Embryonic facial prominence (tissue), 1 donor: ENCODE results near the gene TRIM41.

Experiments
- DNase-seq: peaks from one replicate; pipeline ENCODE4 v3.0.0-alpha.2; 2016; ENCODE audit errors: extremely low spot score

The TRIM41 gene

GRCh38 chr5:181231432-181231831 is 8.4 kb downstream of the TRIM41 start:
- DNase-seq: no peak

- DNase-seq: no peak
Observed at GRCh38 chr5:181232593-181232992, 9.5 kb downstream of the TRIM41 start.

GRCh38 chr5:181233088-181233800 is 10.2 kb downstream of the TRIM41 start:
- DNase-seq: no peak

GRCh38 chr5:181233801-181234454 is 10.8 kb downstream of the TRIM41 start:
- no peak for DNase-seq

GRCh38 chr5:181234455-181235306 is 11.6 kb downstream of the TRIM41 start:
- no peak for DNase-seq

- DNase-seq: no peak
Observed at GRCh38 chr5:181235323-181235688, 12.2 kb downstream of the TRIM41 start.

- no peak for DNase-seq
Observed at GRCh38 chr5:181235689-181236366, 12.7 kb downstream of the TRIM41 start.

- no peak for DNase-seq
Observed at GRCh38 chr5:181236471-181236870, 13.4 kb downstream of the TRIM41 start.

GRCh38 chr5:181236954-181237641 is 14.0 kb downstream of the TRIM41 start:
- DNase-seq: no peak

GRCh38 chr5:181237729-181238385 is 14.8 kb downstream of the TRIM41 start:
- no peak for DNase-seq

- no peak for DNase-seq
Observed at GRCh38 chr5:181239062-181239663, 16.1 kb downstream of the TRIM41 start.

- DNase-seq: no peak
Observed at GRCh38 chr5:181241393-181241975, 18.4 kb downstream of the TRIM41 start.

- no peak for DNase-seq
Observed at GRCh38 chr5:181242031-181242451, 19.0 kb downstream of the TRIM41 start.

GRCh38 chr5:181243018-181243563 is 20.0 kb downstream of the TRIM41 start:
- no peak for DNase-seq

GRCh38 chr5:181243564-181244343 is 20.7 kb downstream of the TRIM41 start, which contains the start of gene RACK1:
TSS of gene RACK1 (minus strand) at chr5:181243906. CDS start at chr5:181243800, 106 bp downstream.
- peak; percentile 84 for DNase-seq

GRCh38 chr5:181245427-181246275 is 22.6 kb downstream of the TRIM41 start:
- no peak for DNase-seq

- DNase-seq: peak; percentile 80
Observed at GRCh38 chr5:181246276-181247049, 23.4 kb downstream of the TRIM41 start.
